ENCODE results near the gene CAPNS1.
"Not testable (repeated sequence)": the region's sequence is repeated elsewhere in the genome, so short reads cannot be mapped to it uniquely, and the experiment has no call there.

Gene CAPNS1

DNA sequence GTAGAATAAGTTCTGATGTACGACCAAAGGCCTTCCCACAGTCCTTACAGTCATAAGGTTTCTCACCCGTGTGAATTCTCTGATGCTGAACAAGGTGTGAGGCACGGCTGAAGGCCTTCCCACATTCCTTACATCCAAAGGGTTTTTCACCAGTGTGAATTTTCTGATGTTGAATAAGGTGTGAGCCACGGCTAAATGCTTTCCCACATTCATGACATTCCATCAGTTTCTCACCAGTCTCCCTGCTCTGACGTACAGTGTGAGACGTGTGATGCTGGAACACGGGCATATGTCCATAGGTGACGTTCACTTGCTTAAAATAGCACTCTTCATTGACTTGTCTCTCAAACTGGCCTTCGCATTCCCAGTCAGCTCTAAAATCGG lies 43.4 kb downstream of the CAPNS1 start:
- TF ChIP-seq, protein P1, sequence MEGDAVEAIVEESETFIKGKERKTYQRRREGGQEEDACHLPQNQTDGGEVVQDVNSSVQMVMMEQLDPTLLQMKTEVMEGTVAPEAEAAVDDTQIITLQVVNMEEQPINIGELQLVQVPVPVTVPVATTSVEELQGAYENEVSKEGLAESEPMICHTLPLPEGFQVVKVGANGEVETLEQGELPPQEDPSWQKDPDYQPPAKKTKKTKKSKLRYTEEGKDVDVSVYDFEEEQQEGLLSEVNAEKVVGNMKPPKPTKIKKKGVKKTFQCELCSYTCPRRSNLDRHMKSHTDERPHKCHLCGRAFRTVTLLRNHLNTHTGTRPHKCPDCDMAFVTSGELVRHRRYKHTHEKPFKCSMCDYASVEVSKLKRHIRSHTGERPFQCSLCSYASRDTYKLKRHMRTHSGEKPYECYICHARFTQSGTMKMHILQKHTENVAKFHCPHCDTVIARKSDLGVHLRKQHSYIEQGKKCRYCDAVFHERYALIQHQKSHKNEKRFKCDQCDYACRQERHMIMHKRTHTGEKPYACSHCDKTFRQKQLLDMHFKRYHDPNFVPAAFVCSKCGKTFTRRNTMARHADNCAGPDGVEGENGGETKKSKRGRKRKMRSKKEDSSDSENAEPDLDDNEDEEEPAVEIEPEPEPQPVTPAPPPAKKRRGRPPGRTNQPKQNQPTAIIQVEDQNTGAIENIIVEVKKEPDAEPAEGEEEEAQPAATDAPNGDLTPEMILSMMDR (conservative IDR thresholded peaks at IDR 0.05; ENCODE audit: control insufficient read depth, insufficient read depth, low read depth, low read length), result no peak
- H3K4me3 ChIP-seq (ENCODE audit: control insufficient read depth, low read depth, low read length), result no peak overlapping the region
- DNase-seq (ENCODE audit: low read depth), result no peak

DNA sequence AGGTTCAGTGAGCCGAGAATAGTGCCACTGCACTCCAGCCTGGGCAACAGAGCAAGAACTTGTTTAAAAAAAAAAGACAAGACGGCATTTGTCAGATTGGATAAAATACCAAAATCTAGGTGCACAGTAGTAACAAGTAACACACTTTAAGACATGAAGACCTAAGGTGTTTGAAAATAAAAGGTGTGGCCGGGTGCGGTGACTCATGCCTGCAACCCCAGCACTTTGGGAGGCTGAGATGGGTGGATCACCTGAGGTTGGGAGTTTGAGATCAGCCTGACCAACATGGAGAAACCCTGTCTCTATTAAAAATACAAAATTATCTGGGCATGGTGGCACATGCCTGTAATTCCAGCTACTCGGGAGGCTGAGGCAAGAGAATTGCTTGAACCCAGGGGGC lies 46.9 kb downstream of the CAPNS1 start:
- not testable (repeated sequence) for DNase-seq (ENCODE audit: low read depth); H3K4me3 ChIP-seq (ENCODE audit: control insufficient read depth, low read depth, low read length)

DNA sequence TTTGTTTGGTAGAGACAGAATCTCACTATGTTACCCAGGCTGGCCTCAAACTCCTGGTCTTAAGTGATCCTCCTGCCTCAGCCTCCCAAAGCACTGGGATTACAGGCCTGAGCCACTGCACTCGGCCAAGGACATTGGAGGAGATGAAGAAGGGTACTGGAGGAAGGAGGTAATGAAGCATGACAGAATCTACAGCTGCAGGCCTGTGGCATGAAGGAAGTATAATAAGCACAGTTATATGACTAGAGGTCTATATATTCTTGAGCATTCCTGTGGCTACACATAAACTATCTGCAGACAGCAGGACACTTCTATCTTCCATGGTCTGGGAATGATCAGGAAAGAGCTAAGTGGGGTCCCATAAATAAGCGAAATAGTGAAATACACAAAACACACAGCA lies 56.4 kb downstream of the CAPNS1 start:
- TF ChIP-seq, protein P1 (conservative IDR thresholded peaks at IDR 0.05; ENCODE audit: control insufficient read depth, insufficient read depth, low read depth, low read length), result no peak
- H3K4me3 ChIP-seq (ENCODE audit: control insufficient read depth, low read depth, low read length), result no peak overlapping the region

DNA sequence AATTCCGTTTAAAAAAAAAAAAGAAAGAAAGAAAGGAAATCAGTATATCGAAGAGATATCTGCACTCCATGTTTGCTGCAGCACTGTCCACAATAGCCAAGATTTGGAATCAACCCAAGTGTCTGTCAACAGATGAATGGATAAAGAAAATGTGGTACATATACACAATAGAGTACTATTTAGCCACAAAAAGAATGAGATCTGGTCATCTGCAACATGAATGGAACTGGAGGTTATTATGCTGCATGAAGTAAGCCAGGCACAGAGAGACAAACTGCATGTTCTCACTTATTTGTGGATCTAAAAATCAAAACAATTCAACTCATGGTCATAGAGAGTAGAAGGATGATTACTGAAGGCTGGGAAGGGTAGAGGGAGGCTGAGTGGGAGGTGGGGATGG lies 58.3 kb downstream of the CAPNS1 start:
- no peak overlapping the region for H3K4me3 ChIP-seq (ENCODE audit: control insufficient read depth, low read depth, low read length)
- DNase-seq (ENCODE audit: low read depth), result no peak
- TF ChIP-seq, protein P1 (conservative IDR thresholded peaks at IDR 0.05; ENCODE audit: control insufficient read depth, insufficient read depth, low read depth, low read length), result no peak

More for the DNA sequence above, 56.4 kb downstream of the CAPNS1 start:
- no peak for DNase-seq (ENCODE audit: low read depth)
